Sigmoid colon (tissue), 7 donors: Measurements from ENCODE around the gene DNASE1L3. TPM values are rescaled to one million over a fixed set of nuclear protein-coding genes. Genes with fewer than 3 reads are reported as not detected.
A peak's percentile ranks its signal among the peaks of the same experiment; 100 is the strongest.

ENCODE experiments used
- DNase-seq: peaks from one replicate; pipeline ENCODE4 v3.0.0-alpha.2; 2019
- H3K27ac ChIP-seq, 4 donors: fragments of 200-600 bp; sonication (generic); one replicate each; pipeline ENCODE4 v1.5.1; 2016 to 2019; ENCODE audit warnings: mild to moderate bottlenecking in 1 of 4
- H3K27me3 ChIP-seq, 3 donors: fragments of 200-600 bp; sonication (generic); one replicate each; pipeline ENCODE4 v1.5.1; 2019; ENCODE audit warnings: mild to moderate bottlenecking in 1 of 3
- H3K36me3 ChIP-seq, 4 donors: fragments of 200-600 bp; sonication (generic); one replicate each; pipeline ENCODE4 v1.5.1; 2016 to 2019
- H3K4me1 ChIP-seq, 4 donors: fragments of 200-600 bp; sonication (generic); one replicate each; pipeline ENCODE4 v1.5.1; 2017 to 2019
- H3K4me3 ChIP-seq, 4 donors: fragments of 200-600 bp; sonication (generic); one replicate each; pipeline ENCODE4 v1.5.1; 2017 to 2019; ENCODE audit warnings: mild to moderate bottlenecking in 2 of 4, moderate library complexity in 1 of 4
- H3K9me3 ChIP-seq, 4 donors: fragments of 200-600 bp in 3 of 4; sonication (generic) in 3 of 4; one replicate each; pipeline versions ENCODE4 v1.5.1 to v1.6.1; 2013 to 2019
- CTCF ChIP-seq, 4 experiments: fragments of 450-650 bp in 3 of 4; fragments of 200-600 bp in 1 of 4; IDR thresholded peaks; one replicate each; pipeline ENCODE4 v1.5.1; 2016 to 2019; ENCODE audit warnings: antibody characterized with exemption in 4 of 4, mild to moderate bottlenecking in 3 of 4, moderate library complexity in 2 of 4
- EP300 ChIP-seq, 4 donors: sonication (generic); formaldehyde crosslinking; IDR thresholded peaks; one replicate each; pipeline ENCODE4 v1.6.1; 2017; ENCODE audit warnings: antibody characterized with exemption in 4 of 4
- POLR2A ChIP-seq, 2 donors: fragments of 450-650 bp; IDR thresholded peaks; one replicate each; pipeline ENCODE4 v1.6.1; 2016; ENCODE audit warnings: antibody characterized with exemption in 2 of 2, mild to moderate bottlenecking in 2 of 2, moderate library complexity in 2 of 2
- POLR2AphosphoS5 ChIP-seq, 4 donors: sonication (generic); formaldehyde crosslinking; IDR thresholded peaks; one replicate each; pipeline ENCODE4 v1.6.1; 2017; ENCODE audit warnings: antibody characterized with exemption in 4 of 4
- WGBS, 2 donors: extraction: QIAGEN DNeasy Blood & Tissue Kit; methylation state at CpG; one replicate each; pipeline ENCODE4 v1.1.7; 2013; 5-methylcytosine and 5-hydroxymethylcytosine counted together
- intact Hi-C: fragments of 100-400 bp; cut with DNase I; formaldehyde crosslinking; loops from one replicate; pipeline ENCODE4 v1.15.1; 2023
- polyA plus RNA-seq, 3 donors: library from polyadenylated mRNA; stranded (reverse); fragments of 200-250 nt; gene quantifications; one replicate each; pipeline ENCODE4 v1.2.3, GENCODE V29; 2013
- total RNA-seq, 4 donors: library from RNA; depleted of rRNA; stranded (reverse); fragments of >200 nt; gene quantifications; one replicate each; pipeline ENCODE4 v1.1.0, GENCODE V29; 2016
- donor health status: healthy with polysubstance abuse.
- donor health status: Bipolar disorder and iron deficiency.
- donor health status: healthy.

DNASE1L3 gene
- total and polyA plus RNA-seq, 7 donors: 0.27 to 69.8 (median 4.9) TPM; not detected in 1

GRCh38 chr3:58153371-58153770 is 57.4 kb downstream of the DNASE1L3 start:
- DNase-seq: no peak
- no peaks in the 10 kb centered on the region for H3K9me3 ChIP-seq
- peaks cover 31 to 91% (median 54%) of the 10 kb centered on the region in 4 donors for H3K36me3 ChIP-seq
- intact Hi-C loops: no loop called here
- no peak overlapping the region for H3K4me3 ChIP-seq
- no peak for TF ChIP-seq EP300 (IDR thresholded peaks at IDR 0.05)
- no peak for TF ChIP-seq CTCF (IDR thresholded peaks at IDR 0.05)
- no peak for TF ChIP-seq POLR2AphosphoS5 (IDR thresholded peaks at IDR 0.05)
- no peak for TF ChIP-seq POLR2A (IDR thresholded peaks at IDR 0.05)
- H3K4me1 ChIP-seq: peaks cover 0 to 46% (median 31%) of the 10 kb centered on the region in 4 donors
- WGBS, 2 donors: 95 to 96% methylated on average over 16 of the region's 16 CpGs
- peak overlapping the region in 1 of 4 donors; percentile 52 for H3K27ac ChIP-seq
- no peaks in the 10 kb centered on the region for H3K27me3 ChIP-seq

GRCh38 chr3:58152225-58153015 is 58.4 kb downstream of the DNASE1L3 start:
- Histone ChIP-seq H3K27ac (peak overlapping the region in 3 of 4 donors; percentile 20 to 66 (median 52)), H3K27me3 (no peaks in the 10 kb centered on the region), H3K36me3 (peaks cover 31 to 93% (median 64%) of the 10 kb centered on the region in 4 donors), H3K9me3 (no peaks in the 10 kb centered on the region), H3K4me3 (no peak overlapping the region), H3K4me1 (peaks cover 0 to 37% (median 22%) of the 10 kb centered on the region in 4 donors)
- intact Hi-C loops: no loop called here
- no peak for TF ChIP-seq POLR2AphosphoS5 (IDR thresholded peaks at IDR 0.05)
- no peak for TF ChIP-seq EP300 (IDR thresholded peaks at IDR 0.05)
- TF ChIP-seq POLR2A (IDR thresholded peaks at IDR 0.05): no peak
- TF ChIP-seq CTCF (IDR thresholded peaks at IDR 0.05): no peak
- WGBS, 2 donors: 94 to 96% methylated on average over 17 of the region's 17 CpGs
- no peak for DNase-seq

- Histone ChIP-seq H3K4me1 (peaks cover 0 to 29% (median 16%) of the 10 kb centered on the region in 4 donors), H3K9me3 (no peaks in the 10 kb centered on the region), H3K27me3 (no peaks in the 10 kb centered on the region), H3K27ac (peak overlapping the region in 2 of 4 donors; percentile 52 to 66), H3K36me3 (peaks cover 31 to 99% (median 69%) of the 10 kb centered on the region in 4 donors), H3K4me3 (no peak overlapping the region)
- 93 to 97% methylated on average over 3 of the region's 3 CpGs for WGBS, 2 donors
- TF ChIP-seq POLR2A (IDR thresholded peaks at IDR 0.05): no peak
- no peak for TF ChIP-seq EP300 (IDR thresholded peaks at IDR 0.05)
- TF ChIP-seq CTCF (IDR thresholded peaks at IDR 0.05): no peak
- TF ChIP-seq POLR2AphosphoS5 (IDR thresholded peaks at IDR 0.05): peak in 3 of 4 donors; percentile 8 to 44 (median 9)
- DNase-seq: peak; percentile 80
- intact Hi-C loops: no loop called here
Measured at GRCh38 chr3:58151637-58152036, 59.1 kb downstream of the DNASE1L3 start.

GRCh38 chr3:58150810-58151199 is 60.0 kb downstream of the DNASE1L3 start:
- Histone ChIP-seq H3K27me3 (no peaks in the 10 kb centered on the region), H3K36me3 (peaks cover 24 to 99% (median 70%) of the 10 kb centered on the region in 4 donors), H3K9me3 (no peaks in the 10 kb centered on the region), H3K4me1 (peaks cover 0 to 24% (median 15%) of the 10 kb centered on the region in 4 donors), H3K27ac (peak overlapping the region in 3 of 4 donors; percentile 37 to 66 (median 52)), H3K4me3 (no peak overlapping the region)
- intact Hi-C loops: no loop called here
- TF ChIP-seq EP300 (IDR thresholded peaks at IDR 0.05) (no peak), POLR2A (IDR thresholded peaks at IDR 0.05) (no peak), POLR2AphosphoS5 (IDR thresholded peaks at IDR 0.05) (no peak), CTCF (IDR thresholded peaks at IDR 0.05) (no peak)
- no peak for DNase-seq
- 84 to 92% methylated on average over 13 of the region's 13 CpGs for WGBS, 2 donors
